HepG2 (cell line): Measurements from ENCODE around the gene YIF1A. TPM values are rescaled to one million over a fixed set of nuclear protein-coding genes. Genes with fewer than 3 reads are reported as not detected.

Experiments
- ATAC-seq: fragments of 200-7000 bp; cut with Tn5 transposase; 3 replicates; pipeline ENCODE4 v1.9.1; 2020; ENCODE audit warnings: mild to moderate bottlenecking, moderate library complexity
- BruUV-seq: library from RNA; stranded (reverse); fragments of 400-500 nt; replicated peaks from 2 replicates; lab custom pipeline; 2021; lab: Mats Ljungman, UMichigan
- CTCF ChIA-PET: fragments of 300-600 bp; formaldehyde crosslinking; extraction: SDS; loops from one replicate; lab custom pipeline; 2021; ENCODE audit warnings: low total read pairs, inconsistent platforms, low intra/inter-chr PET ratio; lab: Yijun Ruan, JAX
- POLR2A ChIA-PET: fragments of 350-600 bp; sonication (Branson Sonifier 250); formaldehyde crosslinking; loops from one replicate; lab custom pipeline; 2020; ENCODE audit warnings: antibody characterized with exemption, inconsistent platforms; lab: Yijun Ruan, JAX
- DNase-seq: peaks from one replicate; pipeline ENCODE4 v3.0.0-alpha.2; 2015; ENCODE audit warnings: low spot score
- FAIRE-seq: peaks from 3 replicates; lab custom pipeline; 2011; peaks lifted over from hg19 to GRCh38; lab: Jason Lieb, UNC
- H2AFZ ChIP-seq: one replicate; pipeline ENCODE4 v1.6.1; 2011; ENCODE audit warnings: low read length, inconsistent platforms
- H3K27ac ChIP-seq: fragments of 300-600 bp; 3 replicates; pipeline ENCODE4 v1.8.0; 2011; ENCODE audit warnings: mixed run types, mild to moderate bottlenecking, mixed read lengths, low read length, inconsistent platforms; ENCODE audit not compliant: insufficient read depth; ENCODE audit errors: extremely low read length
- H3K27me3 ChIP-seq, 2 experiments: fragments of 200-600 bp in 1 of 2; 2 replicates in 1 of 2; 3 replicates in 1 of 2; pipeline versions ENCODE4 v1.6.0 to v1.8.0; 2011; ENCODE audit warnings: low read length in 2 of 2, mild to moderate bottlenecking in 2 of 2, moderate library complexity in 2 of 2, inconsistent platforms in 1 of 2; ENCODE audit not compliant: insufficient read depth in 2 of 2, control insufficient read depth in 1 of 2
- H3K36me3 ChIP-seq, 2 experiments: fragments of 200-600 bp in 1 of 2; replicated peaks in 1 of 2; 2 replicates in 1 of 2; 3 replicates in 1 of 2; pipeline versions ENCODE4 v1.5.1 to v1.8.0; 2011; ENCODE audit warnings: low read length in 2 of 2, inconsistent platforms in 1 of 2; ENCODE audit not compliant: insufficient read depth in 2 of 2, control insufficient read depth in 1 of 2
- H3K4me1 ChIP-seq: 2 replicates; pipeline ENCODE4 v1.5.1; 2012; ENCODE audit warnings: low read length, inconsistent platforms; ENCODE audit not compliant: insufficient read depth
- H3K4me2 ChIP-seq: 2 replicates; pipeline ENCODE4 v1.6.0; 2011; ENCODE audit warnings: low read depth, low read length, inconsistent platforms
- H3K4me3 ChIP-seq, 3 experiments: fragments of 200-600 bp in 1 of 3; sonication (generic), shearing (Covaris generic) in 1 of 3; replicated peaks in 1 of 3; 2 replicates each; pipeline ENCODE4 v1.5.1; 2011 to 2016; ENCODE audit warnings: low read length in 3 of 3, inconsistent platforms in 2 of 3, low read depth in 2 of 3, mild to moderate bottlenecking in 2 of 3, control low read depth in 1 of 3, mixed read lengths in 1 of 3; ENCODE audit not compliant: insufficient read depth in 1 of 3
- H3K79me2 ChIP-seq: one replicate; pipeline ENCODE4 v1.6.1; 2011; ENCODE audit warnings: low read length, inconsistent platforms; ENCODE audit not compliant: insufficient read depth
- H3K9ac ChIP-seq: 2 replicates; pipeline ENCODE4 v1.6.0; 2011; ENCODE audit warnings: mild to moderate bottlenecking, low read depth, low read length, inconsistent platforms; ENCODE audit not compliant: insufficient read depth
- H3K9me3 ChIP-seq: 2 replicates; pipeline ENCODE4 v1.5.1; 2012; ENCODE audit warnings: mild to moderate bottlenecking, low read length
- H4K20me1 ChIP-seq: 2 replicates; pipeline ENCODE4 v1.6.0; 2011; ENCODE audit warnings: inconsistent platforms, mild to moderate bottlenecking, low read length, moderate library complexity; ENCODE audit not compliant: insufficient read depth
- CBX1 ChIP-seq: IDR thresholded peaks from one replicate; pipeline ENCODE4 v1.6.1; 2016; ENCODE audit warnings: antibody characterized with exemption, low read depth
- CREBL2 ChIP-seq: sonication (generic); formaldehyde crosslinking; IDR thresholded peaks from 2 replicates; pipeline ENCODE4 v1.8.1; 2023; ENCODE audit warnings: missing genetic modification reagents, mild to moderate bottlenecking, borderline replicate concordance
- EEA1 ChIP-seq: sonication (generic); formaldehyde crosslinking; IDR thresholded peaks from 2 replicates; pipeline ENCODE4 v1.5.1; 2020; ENCODE audit warnings: mild to moderate bottlenecking, missing genetic modification reagents, borderline replicate concordance
- EZH2 ChIP-seq: conservative IDR thresholded peaks from 2 replicates; pipeline ENCODE4 v1.6.1; 2012; ENCODE audit warnings: mild to moderate bottlenecking, low read depth, low read length, moderate library complexity
- HDAC1 ChIP-seq: sonication (generic); formaldehyde crosslinking; IDR thresholded peaks from 2 replicates; pipeline ENCODE4 v1.5.1; 2020; ENCODE audit warnings: mild to moderate bottlenecking, missing genetic modification reagents
- HIVEP1 ChIP-seq: sonication (generic); formaldehyde crosslinking; IDR thresholded peaks from 2 replicates; pipeline ENCODE4 v1.4.0; 2020; ENCODE audit warnings: mild to moderate bottlenecking, missing genetic modification reagents
- KAT2B ChIP-seq: fragments of 150-350 bp; IDR thresholded peaks from 2 replicates; pipeline ENCODE4 v1.6.1; 2014; ENCODE audit warnings: low read depth, low read length, borderline replicate concordance
- TRIM22 ChIP-seq: fragments of 450-650 bp; IDR thresholded peaks from 2 replicates; pipeline ENCODE4 v1.6.1; 2017
- ZBTB38 ChIP-seq: sonication (generic); formaldehyde crosslinking; IDR thresholded peaks from 2 replicates; pipeline ENCODE4 v1.5.1; 2020; ENCODE audit warnings: mild to moderate bottlenecking, missing genetic modification reagents
- ZMYM3 ChIP-seq: sonication (generic); formaldehyde crosslinking; IDR thresholded peaks from 2 replicates; pipeline ENCODE4 v1.5.1; 2020; ENCODE audit warnings: mild to moderate bottlenecking, missing genetic modification reagents
- ZNF292 ChIP-seq: sonication (generic); formaldehyde crosslinking; IDR thresholded peaks from 2 replicates; pipeline ENCODE4 v1.8.1; 2022; ENCODE audit warnings: mild to moderate bottlenecking, low read depth, missing genetic modification reagents, borderline replicate concordance
- ZNF761 ChIP-seq: sonication (generic); formaldehyde crosslinking; conservative IDR thresholded peaks from 2 replicates; pipeline ENCODE4 v1.4.0; 2020; ENCODE audit warnings: mild to moderate bottlenecking, missing genetic modification reagents
- WGBS: methylation state at CpG from one replicate; pipeline ENCODE4 v1.1.6; 2017; ENCODE audit warnings: low lambda C conversion rate; 5-methylcytosine and 5-hydroxymethylcytosine counted together
- in situ Hi-C: cut with HindIII; loops from 2 replicates; pipeline ENCODE4 v1.10.0; 2017; ENCODE audit warnings: low pct_unique_long_range_greater_than_20kb; ENCODE audit not compliant: extremely low pct_ligation_motif_present
- intact Hi-C: fragments of 100-400 bp; cut with micrococcal nuclease; formaldehyde crosslinking; loops from one replicate; pipeline ENCODE4 v1.10.0; 2022; ENCODE audit not compliant: unreplicated experiment
- polyA plus RNA-seq, 8 experiments: library from polyadenylated mRNA; depleted of rRNA in 3 of 8; stranded (reverse) in 7 of 8; unstranded in 1 of 8; fragments of >200 nt; fragmentation: Illumina TruSeq in 4 of 8; extraction: Trizol in 4 of 8; gene quantifications; 2 replicates each; pipeline versions ENCODE4 v1.2.1 to v1.2.3, GENCODE V29; 2011 to 2016; ENCODE audit warnings: low read depth in 4 of 8, missing spikeins in 1 of 8, mixed read lengths in 1 of 8; ENCODE audit not compliant: insufficient read depth in 1 of 8
- total RNA-seq, 5 experiments: library from RNA; depleted of rRNA; stranded (reverse); fragments of >200 nt; fragmentation: Illumina TruSeq; extraction: Trizol; gene quantifications; 2 replicates each; pipeline ENCODE4 v1.2.3, GENCODE V29; 2016; ENCODE audit warnings: low read depth in 1 of 5
- TF ChIP-seq, protein P1 (sequence below): sonication (generic); formaldehyde crosslinking; IDR thresholded peaks from 2 replicates; pipeline ENCODE4 v1.8.1; 2023; ENCODE audit warnings: mild to moderate bottlenecking, missing genetic modification reagents

The YIF1A gene
- total and polyA plus RNA-seq, 2 of the 13 experiments (the other 11 are each of a cell fraction or from before 2014, with no cell fraction given) = 133 to 145 TPM

DNA sequence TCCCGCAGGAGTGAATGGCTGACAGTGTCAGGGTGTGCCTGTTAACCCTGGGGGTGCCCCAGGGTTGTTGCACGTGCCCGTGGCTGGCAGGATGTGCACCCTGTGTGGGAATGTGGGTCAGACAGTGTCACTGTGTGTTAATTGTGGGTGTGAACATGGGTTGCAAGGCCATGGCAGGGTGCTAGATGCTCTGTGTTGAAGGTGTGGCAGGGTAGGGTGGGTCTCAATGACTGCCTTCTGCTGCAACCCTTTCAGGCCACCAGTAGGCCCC is 39.0 kb upstream of the YIF1A start:
- DNase-seq = no peak
- no peaks in the 10 kb centered on the region for H3K9me3 ChIP-seq
- intact Hi-C loops = loop anchor here (1.0 to 5.0 kb wide), 2 partner anchors 17 to 546 kb away; partner anchors contain the start of gene AP5B1
- peaks cover 0 to 18% of the 10 kb centered on the region in 2 experiments; a peak in 3 of 5 replicates for H3K27me3 ChIP-seq
- no CpG with 5 or more reads among the region's 3 CpGs for WGBS
- no peaks in the 10 kb centered on the region for H3K36me3 ChIP-seq
- H3K4me1 ChIP-seq = peaks cover 59% of the 10 kb centered on the region
- H4K20me1 ChIP-seq = no peaks in the 10 kb centered on the region
- H2AFZ ChIP-seq = no peak overlapping the region
- H3K79me2 ChIP-seq = no peaks in the 10 kb centered on the region
- H3K4me3 ChIP-seq = peak overlapping the region in 1 of 3 experiments; percentile 76; a peak in 1 of 6 replicates
- FAIRE-seq = no peak
- H3K4me2 ChIP-seq = peak overlapping the region; percentile 100
- no TSS peak for BruUV-seq
- ATAC-seq = peak; percentile 20
- POLR2A ChIA-PET = no interaction called here
- no peak overlapping the region for H3K27ac ChIP-seq
- TF ChIP-seq HIVEP1 (CRISPR knock-in tag) = 0 out of 2 replicates have a peak, but pooled peaks have one; percentile 19
- TF ChIP-seq, protein P1, sequence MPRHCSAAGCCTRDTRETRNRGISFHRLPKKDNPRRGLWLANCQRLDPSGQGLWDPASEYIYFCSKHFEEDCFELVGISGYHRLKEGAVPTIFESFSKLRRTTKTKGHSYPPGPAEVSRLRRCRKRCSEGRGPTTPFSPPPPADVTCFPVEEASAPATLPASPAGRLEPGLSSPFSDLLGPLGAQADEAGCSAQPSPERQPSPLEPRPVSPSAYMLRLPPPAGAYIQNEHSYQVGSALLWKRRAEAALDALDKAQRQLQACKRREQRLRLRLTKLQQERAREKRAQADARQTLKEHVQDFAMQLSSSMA = no peak
- peak; percentile 29 for TF ChIP-seq CBX1
- TF ChIP-seq CREBL2 (CRISPR knock-in tag) = 0 out of 2 replicates have a peak, but pooled peaks have one; percentile 52
- TF ChIP-seq EZH2 = no peak
- 0 out of 2 replicates have a peak, but pooled peaks have one; percentile 40 for TF ChIP-seq EEA1 (CRISPR knock-in tag)
- TF ChIP-seq ZNF292 (CRISPR knock-in tag) = 0 out of 2 replicates have a peak, but pooled peaks have one; percentile 40
- TF ChIP-seq ZBTB38 (CRISPR knock-in tag) = peak; percentile 35; the same call in 1 of the 2 replicates
- TF ChIP-seq TRIM22 = no peak
- 0 out of 2 replicates have a peak, but pooled peaks have one; percentile 17 for TF ChIP-seq ZNF761 (CRISPR knock-in tag)
- no peak for TF ChIP-seq KAT2B
- TF ChIP-seq HDAC1 (CRISPR knock-in tag) = peak; percentile 8; the same call in 1 of the 2 replicates
- TF ChIP-seq ZMYM3 (CRISPR knock-in tag) = peak; percentile 56; the same call in 1 of the 2 replicates
- CTCF ChIA-PET = interaction anchor here (1.2 to 3.4 kb wide), 5 partner anchors 16 to 105 kb away, joined by 4 to 68 read pairs (median 7); no protein-coding TSS in a partner anchor
- peak overlapping the region; percentile 53; the same call in 1 of the 2 replicates for H3K9ac ChIP-seq
- in situ Hi-C loops = loop anchor here (5.0 kb wide), 1 partner anchor 36 kb away; the partner anchor contains the start of gene TMEM151A
